Ishikawa (cell line): Measurements from ENCODE around the gene CBFA2T2.

ENCODE experiments used
- CEBPB ChIP-seq: IDR thresholded peaks from 2 replicates; pipeline ENCODE4 v1.6.1; 2012
- CREB1 ChIP-seq: IDR thresholded peaks from 2 replicates; pipeline ENCODE4 v1.6.1; 2012; ENCODE audit warnings: low read depth
- EGR1 ChIP-seq: IDR thresholded peaks from 2 replicates; pipeline ENCODE4 v1.6.1; 2012
- EP300 ChIP-seq: IDR thresholded peaks from 2 replicates; pipeline ENCODE4 v1.6.1; 2012; ENCODE audit warnings: borderline replicate concordance
- FOXM1 ChIP-seq: IDR thresholded peaks from 2 replicates; pipeline ENCODE4 v1.6.1; 2012; ENCODE audit warnings: low read depth, borderline replicate concordance
- NFIC ChIP-seq: IDR thresholded peaks from 2 replicates; pipeline ENCODE4 v1.6.1; 2012
- RAD21 ChIP-seq: IDR thresholded peaks from 2 replicates; pipeline ENCODE4 v1.6.1; 2012; ENCODE audit warnings: low read depth
- REST ChIP-seq: IDR thresholded peaks from 2 replicates; pipeline ENCODE4 v1.6.1; 2012; ENCODE audit warnings: low read depth, mild to moderate bottlenecking
- TAF1 ChIP-seq: IDR thresholded peaks from 2 replicates; pipeline ENCODE4 v1.6.1; 2012; ENCODE audit warnings: low read depth, mild to moderate bottlenecking
- TCF12 ChIP-seq: IDR thresholded peaks from 2 replicates; pipeline ENCODE4 v1.6.1; 2012; ENCODE audit warnings: low read depth
- TEAD4 ChIP-seq: IDR thresholded peaks from 2 replicates; pipeline ENCODE4 v1.6.1; 2012
- USF1 ChIP-seq: IDR thresholded peaks from 2 replicates; pipeline ENCODE4 v1.6.1; 2012
- YY1 ChIP-seq: IDR thresholded peaks from 2 replicates; pipeline ENCODE4 v1.6.1; 2012; ENCODE audit warnings: low read depth
- ZBTB7A ChIP-seq: IDR thresholded peaks from 2 replicates; pipeline ENCODE4 v1.6.1; 2012; ENCODE audit warnings: low read depth
- TF ChIP-seq, protein P1 (sequence below): IDR thresholded peaks from 2 replicates; pipeline ENCODE4 v1.6.1; 2012

The CBFA2T2 gene

GRCh38 chr20:33660035-33660684 is 170.3 kb downstream of the CBFA2T2 start:
- TF ChIP-seq CREB1, result no peak
- no peak for TF ChIP-seq TAF1
- no peak for TF ChIP-seq TEAD4
- no peak for TF ChIP-seq CEBPB
- no peak for TF ChIP-seq EGR1
- no peak for TF ChIP-seq YY1
- no peak for TF ChIP-seq USF1
- no peak for TF ChIP-seq TCF12
- TF ChIP-seq RAD21, result no peak
- TF ChIP-seq NFIC, result no peak
- TF ChIP-seq FOXM1, result no peak
- no peak for TF ChIP-seq ZBTB7A

GRCh38 chr20:33660685-33661058 is 170.8 kb downstream of the CBFA2T2 start:
- TF ChIP-seq TEAD4 (no peak), CEBPB (no peak)

DNA sequence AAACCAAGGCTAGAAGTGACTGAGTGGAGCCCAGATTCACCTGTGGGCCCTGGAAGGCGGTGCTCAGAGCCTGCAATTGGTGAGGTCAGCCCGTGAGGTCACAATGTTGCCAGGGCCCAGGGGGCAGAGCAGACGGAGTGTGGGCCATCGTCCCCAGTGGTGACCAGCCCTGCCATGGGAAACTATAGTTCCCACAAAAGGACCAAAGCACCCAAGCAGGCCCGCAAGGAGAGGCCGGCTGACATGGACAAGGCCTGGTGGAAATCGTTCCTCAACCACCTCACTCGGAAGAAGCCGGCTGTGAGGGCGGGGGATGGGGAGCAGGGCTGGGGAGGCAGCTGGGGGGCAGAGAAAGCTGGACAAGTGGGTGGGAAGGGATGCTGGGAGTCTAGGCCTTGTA is 172.3 kb downstream of the CBFA2T2 start, which contains the start of gene C20orf144:
Gene C20orf144 (plus strand): TSS at position 156 of the 400 bp plus-strand sequence. CDS start 19 bp downstream, at position 175.
- TF ChIP-seq CREB1 (no peak), ZBTB7A (no peak), USF1 (no peak), CEBPB (no peak), REST (no peak), EGR1 (no peak), TEAD4 (no peak), NFIC (no peak), YY1 (no peak), FOXM1 (no peak), TAF1 (no peak)
- TF ChIP-seq, protein P1, sequence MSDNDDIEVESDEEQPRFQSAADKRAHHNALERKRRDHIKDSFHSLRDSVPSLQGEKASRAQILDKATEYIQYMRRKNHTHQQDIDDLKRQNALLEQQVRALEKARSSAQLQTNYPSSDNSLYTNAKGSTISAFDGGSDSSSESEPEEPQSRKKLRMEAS, result no peak

- TF ChIP-seq EGR1 (0 out of 2 replicates have a peak, but pooled peaks have one; percentile 3), NFIC (peak; percentile 22; the same call in 1 of the 2 replicates), ZBTB7A (no peak; the same call in 1 of the 2 replicates), YY1 (0 out of 2 replicates have a peak, but pooled peaks have one; percentile 22), CEBPB (no peak), TEAD4 (peak; percentile 12), FOXM1 (no peak), CREB1 (no peak), REST (no peak), TAF1 (peak; percentile 70), EP300 (no peak), USF1 (no peak), TCF12 (peak; percentile 12; the same call in 1 of the 2 replicates), RAD21 (no peak)
- TF ChIP-seq, protein P1, result peak; percentile 57
Observed at GRCh38 chr20:33663161-33664084, 173.5 kb downstream of the CBFA2T2 start.
